GM18520 (cell line): ENCODE data around the gene MRPS5.
"Not testable (repeated sequence)": the region's sequence is repeated elsewhere in the genome, so short reads cannot be mapped to it uniquely, and the experiment has no call there.

Source experiments
- ATAC-seq: cut with Tn5 transposase; IDR thresholded peaks from one replicate; pipeline ENCODE4 v1.9.1; 2021; ENCODE audit not compliant: unreplicated experiment

Gene MRPS5

GRCh38 chr2:95048825-95049682 is 72.6 kb downstream of the MRPS5 start:
- ATAC-seq: no peak

GRCh38 chr2:95047629-95048510 is 73.7 kb downstream of the MRPS5 start:
- ATAC-seq: no peak

- no peak for ATAC-seq
Measured at GRCh38 chr2:95046371-95047112, 75.1 kb downstream of the MRPS5 start.

- no peak for ATAC-seq
Measured at GRCh38 chr2:95044601-95045000, 77.0 kb downstream of the MRPS5 start.

- peak; percentile 55 for ATAC-seq
Measured at GRCh38 chr2:95043300-95044093, 78.1 kb downstream of the MRPS5 start.

GRCh38 chr2:95042472-95043271 is 78.9 kb downstream of the MRPS5 start:
- ATAC-seq: no peak

GRCh38 chr2:95041824-95042442 is 79.7 kb downstream of the MRPS5 start:
- no peak for ATAC-seq

GRCh38 chr2:95041060-95041823 is 80.4 kb downstream of the MRPS5 start:
- peak; percentile 26 for ATAC-seq

- no peak for ATAC-seq
Measured at GRCh38 chr2:95040426-95040825, 81.2 kb downstream of the MRPS5 start.

GRCh38 chr2:95039978-95040377 is 81.6 kb downstream of the MRPS5 start:
- no peak for ATAC-seq

- ATAC-seq: no peak
Measured at GRCh38 chr2:95039363-95039762, 82.2 kb downstream of the MRPS5 start.

GRCh38 chr2:95038635-95039298 is 82.8 kb downstream of the MRPS5 start:
- ATAC-seq: no peak

- not testable (repeated sequence) for ATAC-seq
Measured at GRCh38 chr2:95037841-95038585, 83.6 kb downstream of the MRPS5 start.

GRCh38 chr2:95037384-95037839 is 84.2 kb downstream of the MRPS5 start:
- no peak for ATAC-seq

GRCh38 chr2:95036596-95037383 is 84.8 kb downstream of the MRPS5 start:
- no peak for ATAC-seq
